Measurements from ENCODE around the gene GPA33.

DNA sequence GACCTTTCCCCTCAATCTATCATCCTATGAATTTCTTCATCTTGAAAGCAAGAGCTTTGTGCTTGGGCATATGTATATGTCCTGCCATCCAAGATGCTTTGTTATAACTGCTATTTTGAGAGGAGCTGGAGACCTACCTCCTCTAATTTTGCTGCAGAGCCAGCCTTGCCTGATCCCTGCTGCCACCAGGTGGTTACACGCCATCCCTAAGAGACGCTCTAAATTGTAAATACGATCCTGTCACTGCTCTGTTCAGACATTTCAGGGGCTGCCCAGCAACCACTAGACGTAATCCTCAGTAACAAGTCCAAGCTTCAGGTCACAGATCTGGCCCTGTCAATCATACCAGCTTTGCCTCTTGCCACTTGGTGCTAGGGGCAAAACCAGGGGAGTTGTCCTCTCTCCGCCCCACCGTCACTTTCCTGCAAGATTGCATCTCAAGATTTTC lies 32.9 kb downstream of the GPA33 start:
- TF ChIP-seq TCF12 (IDR thresholded peaks at IDR 0.05; ENCODE audit: low read depth): no peak
- no peak for TF ChIP-seq TAF1 (IDR thresholded peaks at IDR 0.05; ENCODE audit: low read depth)
- TF ChIP-seq EP300 (IDR thresholded peaks at IDR 0.05; ENCODE audit: borderline replicate concordance): no peak
- TF ChIP-seq RAD21 (IDR thresholded peaks at IDR 0.05; ENCODE audit: low read depth): peak; percentile 79
